ENCODE data around the gene INPP1. TPM values are rescaled to one million over a fixed set of nuclear protein-coding genes. Genes with fewer than 3 reads are reported as not detected.
"Not testable (repeated sequence)": the region's sequence is repeated elsewhere in the genome, so short reads cannot be mapped to it uniquely, and the experiment has no call there.

INPP1 gene
- total RNA-seq, 2 donors from 2014 or later = 9.2 to 24.1 TPM

- ATAC-seq = no peak
- Mint-ChIP-seq H3K9me3 (no peaks in the 10 kb centered on the region), H3K36me3 (no peaks in the 10 kb centered on the region), H3K27ac (no peak overlapping the region)
- DNase-seq (ENCODE audit: low spot score in 2 of 2) = no peak
These were observed 8.6 kb downstream of the INPP1 start for GRCh38 chr2:190351955-190352354.

DNA sequence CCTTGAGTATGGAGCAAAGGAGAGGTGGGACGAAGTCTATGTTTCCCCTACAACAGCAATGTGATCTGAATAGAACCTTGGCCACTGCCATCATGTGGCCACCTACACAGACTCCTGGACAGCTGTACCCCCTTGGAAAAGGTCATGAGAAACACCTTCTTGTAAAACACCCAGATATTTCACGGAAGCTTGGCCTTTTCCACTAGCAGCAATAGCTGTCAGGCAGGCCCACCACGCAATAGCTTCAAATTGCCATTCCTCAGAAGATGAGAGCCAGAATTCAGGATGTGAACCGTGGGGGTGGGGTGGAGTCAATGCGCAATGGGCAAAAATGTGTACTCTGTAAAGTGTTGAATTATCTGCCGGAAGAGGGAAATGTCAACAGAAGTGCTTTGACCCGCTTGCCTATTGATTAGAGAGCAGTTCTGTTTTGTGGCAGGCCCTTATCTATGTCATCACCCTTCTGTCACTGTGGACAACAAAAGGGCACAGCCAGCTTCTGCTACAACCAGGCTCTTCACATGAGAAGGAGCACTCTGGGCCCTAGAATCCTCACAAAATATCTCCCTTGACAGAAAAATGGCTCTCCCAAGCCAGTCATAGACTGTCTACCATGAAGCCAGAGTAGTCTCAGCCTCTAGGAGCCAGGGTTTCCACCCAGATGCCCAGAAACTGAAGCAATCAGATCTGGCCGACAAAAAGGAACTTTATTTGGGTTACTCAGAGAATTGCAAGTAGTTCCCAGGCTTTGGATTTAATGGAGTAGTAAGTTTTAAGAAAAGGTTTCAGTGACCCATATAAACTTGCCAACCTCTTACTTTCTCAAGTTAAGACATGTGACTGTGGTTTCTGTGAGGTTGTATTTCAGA lies 9.5 kb downstream of the INPP1 start:
- Mint-ChIP-seq H3K9me3 (no peaks in the 10 kb centered on the region), H3K36me3 (no peaks in the 10 kb centered on the region), H3K27ac (no peak overlapping the region)
- no peak for DNase-seq (ENCODE audit: low spot score in 2 of 2)
- no peak for ATAC-seq

DNA sequence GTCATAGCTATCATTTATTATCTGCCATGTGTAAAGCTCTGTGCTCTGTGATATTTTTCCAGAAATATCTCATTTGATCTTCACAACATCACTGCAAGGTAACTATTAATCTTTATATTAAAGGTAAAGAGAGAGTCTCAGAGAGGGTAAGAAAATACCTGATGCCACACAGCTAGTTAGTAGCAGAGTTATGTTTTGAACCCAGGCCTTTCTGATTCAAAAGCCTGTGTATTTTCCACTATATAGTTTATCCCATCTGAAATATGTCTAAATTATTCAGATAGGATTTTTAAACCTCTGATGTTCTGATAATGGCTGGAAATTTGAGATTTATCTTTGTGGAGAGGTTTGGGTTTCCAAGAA lies 10.1 kb downstream of the INPP1 start:
- DNase-seq (ENCODE audit: low spot score in 2 of 2) = no peak
- Mint-ChIP-seq H3K36me3 (no peaks in the 10 kb centered on the region), H3K9me3 (no peaks in the 10 kb centered on the region), H3K27ac (no peak overlapping the region)
- no peak for ATAC-seq

- no peak for DNase-seq (ENCODE audit: low spot score in 2 of 2)
- Mint-ChIP-seq H3K27ac (no peak overlapping the region), H3K9me3 (no peaks in the 10 kb centered on the region), H3K36me3 (no peaks in the 10 kb centered on the region)
- no peak for ATAC-seq
These were observed 10.8 kb downstream of the INPP1 start for GRCh38 chr2:190354003-190354690.

- Mint-ChIP-seq H3K9me3 (no peaks in the 10 kb centered on the region), H3K36me3 (no peaks in the 10 kb centered on the region), H3K27ac (no peak overlapping the region)
- no peak for DNase-seq (ENCODE audit: low spot score in 2 of 2)
- ATAC-seq = no peak
These were observed 12.7 kb downstream of the INPP1 start for GRCh38 chr2:190355968-190356644.

GRCh38 chr2:190357600-190357999 lies 14.2 kb downstream of the INPP1 start:
- no peak overlapping the region for H3K27ac Mint-ChIP-seq
- no peaks in the 10 kb centered on the region for H3K36me3 Mint-ChIP-seq

GRCh38 chr2:190358655-190359448 lies 15.5 kb downstream of the INPP1 start:
- ATAC-seq; DNase-seq (ENCODE audit: low spot score in 2 of 2); H3K9me3 Mint-ChIP-seq; H3K36me3 Mint-ChIP-seq: not testable (repeated sequence)
- peak overlapping the region in 1 of 2 donors; percentile 85 for H3K27ac Mint-ChIP-seq

More at GRCh38 chr2:190357600-190357999, 14.2 kb downstream of the INPP1 start:
- DNase-seq (ENCODE audit: low spot score in 2 of 2) = no peak
- ATAC-seq = no peak
- H3K9me3 Mint-ChIP-seq = no peaks in the 10 kb centered on the region

DNA sequence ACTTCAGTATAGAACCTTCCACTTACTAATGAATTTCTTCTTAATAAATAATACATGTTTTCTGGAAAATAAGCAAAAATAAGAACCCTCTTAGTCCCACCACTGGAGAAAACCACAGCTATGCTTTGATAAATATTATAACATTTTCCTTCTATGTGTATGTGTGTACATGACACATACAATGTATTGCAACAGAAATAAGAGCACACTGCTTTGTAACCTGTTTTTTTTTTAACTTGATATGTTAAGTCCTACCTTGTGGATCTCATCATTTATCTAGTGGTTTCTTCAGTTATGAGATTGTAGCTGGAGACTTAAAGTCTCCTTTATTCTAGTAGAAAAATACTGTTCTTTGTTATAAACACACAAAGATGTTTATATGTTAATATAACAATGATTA lies 17.2 kb downstream of the INPP1 start:
- no peaks in the 10 kb centered on the region for H3K9me3 Mint-ChIP-seq
- no peaks in the 10 kb centered on the region for H3K36me3 Mint-ChIP-seq
- DNase-seq (ENCODE audit: low spot score in 2 of 2) (no peak), ATAC-seq (no peak)
- peak overlapping the region in 1 of 2 donors; percentile 85 for H3K27ac Mint-ChIP-seq

DNA sequence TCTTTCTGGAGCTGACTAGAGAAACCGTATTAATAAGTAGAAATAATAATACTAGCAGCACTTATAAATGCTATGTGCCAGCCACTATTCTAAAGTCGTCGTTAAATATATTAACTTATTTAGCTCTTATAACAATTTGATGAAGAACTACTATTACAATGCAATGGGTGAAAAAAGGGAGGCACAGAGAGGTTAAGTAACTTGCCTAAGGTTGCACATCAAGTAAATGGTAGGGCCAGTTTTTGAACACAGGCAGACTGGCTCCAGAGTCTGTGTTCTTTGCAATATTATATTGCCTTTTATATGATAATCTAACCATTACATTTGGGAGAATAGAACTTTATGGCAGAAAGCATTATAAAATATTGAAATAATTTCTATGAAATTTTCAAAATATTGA lies 17.6 kb downstream of the INPP1 start:
- no peaks in the 10 kb centered on the region for H3K9me3 Mint-ChIP-seq
- ATAC-seq (no peak), DNase-seq (ENCODE audit: low spot score in 2 of 2) (no peak)
- no peaks in the 10 kb centered on the region for H3K36me3 Mint-ChIP-seq
- H3K27ac Mint-ChIP-seq = no peak overlapping the region

DNA sequence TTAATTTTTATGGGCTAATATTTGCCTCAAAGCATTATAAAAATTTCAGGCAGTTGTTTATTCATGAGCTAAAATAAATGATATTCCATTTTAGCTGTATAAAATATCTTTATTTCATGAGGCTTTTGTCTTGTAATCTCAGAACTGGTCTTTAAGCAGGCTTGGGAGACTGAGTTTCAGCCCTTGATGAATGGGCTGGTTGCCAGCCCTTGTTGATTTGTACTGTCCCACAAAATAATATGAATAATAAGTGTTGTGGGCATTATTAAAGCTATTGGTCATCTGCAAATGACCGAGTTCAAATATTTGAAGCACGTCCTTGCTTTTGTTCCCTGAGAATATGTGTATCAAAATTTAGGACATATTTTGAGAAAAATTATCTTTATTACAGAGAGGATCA lies 18.2 kb downstream of the INPP1 start:
- DNase-seq (ENCODE audit: low spot score in 2 of 2) = no peak
- H3K9me3 Mint-ChIP-seq = no peaks in the 10 kb centered on the region
- ATAC-seq = no peak
- no peaks in the 10 kb centered on the region for H3K36me3 Mint-ChIP-seq
- H3K27ac Mint-ChIP-seq = no peak overlapping the region

DNA sequence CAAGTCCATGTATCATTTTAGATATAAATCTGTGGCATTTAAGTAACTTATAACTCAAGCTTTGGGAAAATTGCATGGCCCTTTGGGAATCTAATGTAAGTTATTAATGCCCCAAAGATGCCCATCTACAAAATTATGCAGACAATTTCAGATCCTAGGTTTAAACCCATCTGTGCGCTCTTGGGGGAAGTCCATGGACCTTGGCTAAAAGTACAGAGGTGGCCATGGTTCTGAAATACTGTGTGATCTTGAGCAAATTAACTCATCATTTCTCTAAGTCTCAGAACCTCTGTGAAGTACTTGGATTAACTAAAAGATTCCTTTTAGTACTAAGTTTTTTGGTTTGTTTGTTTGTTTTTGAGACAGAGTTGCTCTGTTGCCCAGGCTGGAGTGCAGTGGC lies 19.5 kb downstream of the INPP1 start:
- DNase-seq (ENCODE audit: low spot score in 2 of 2) (no peak), ATAC-seq (no peak)
- Mint-ChIP-seq H3K36me3 (no peaks in the 10 kb centered on the region), H3K9me3 (no peaks in the 10 kb centered on the region), H3K27ac (no peak overlapping the region)

- Mint-ChIP-seq H3K36me3 (no peaks in the 10 kb centered on the region), H3K9me3 (no peaks in the 10 kb centered on the region), H3K27ac (no peak overlapping the region)
- ATAC-seq = no peak
- no peak for DNase-seq (ENCODE audit: low spot score in 2 of 2)
These were observed 22.3 kb downstream of the INPP1 start for GRCh38 chr2:190365499-190366204.

DNA sequence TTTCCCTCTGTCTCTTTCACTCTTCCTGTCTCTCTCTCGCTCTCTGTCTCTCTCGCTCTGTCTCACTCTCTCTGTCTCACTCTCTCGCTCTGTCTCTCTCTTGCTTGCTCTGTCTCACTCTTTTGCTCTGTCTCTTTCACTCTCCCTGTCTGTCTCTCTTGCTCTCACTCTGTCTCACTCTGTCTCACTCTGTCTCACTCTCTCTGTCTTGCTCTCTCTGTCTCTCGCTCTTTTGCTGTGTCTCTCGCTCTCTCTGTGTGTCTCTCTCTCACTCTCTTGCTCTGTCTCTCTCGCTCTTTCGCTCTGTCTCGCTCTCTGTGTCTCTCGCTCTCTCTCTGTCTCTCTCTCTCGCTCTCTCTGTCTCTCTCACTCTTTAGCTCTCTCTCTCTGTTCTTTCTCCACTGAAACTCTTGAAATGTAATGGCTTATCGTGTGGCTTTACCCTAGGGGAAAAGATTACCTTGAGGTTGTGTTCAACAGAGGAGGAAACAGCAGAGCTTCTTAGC lies 22.9 kb downstream of the INPP1 start:
- no peak overlapping the region for H3K27ac Mint-ChIP-seq
- no peaks in the 10 kb centered on the region for H3K36me3 Mint-ChIP-seq
- ATAC-seq (no peak), DNase-seq (ENCODE audit: low spot score in 2 of 2) (no peak)
- H3K9me3 Mint-ChIP-seq = no peaks in the 10 kb centered on the region

GRCh38 chr2:190367091-190367490 lies 23.7 kb downstream of the INPP1 start:
- no peaks in the 10 kb centered on the region for H3K36me3 Mint-ChIP-seq
- H3K9me3 Mint-ChIP-seq = no peaks in the 10 kb centered on the region
- ATAC-seq = no peak
- H3K27ac Mint-ChIP-seq = no peak overlapping the region
- no peak for DNase-seq (ENCODE audit: low spot score in 2 of 2)

DNA sequence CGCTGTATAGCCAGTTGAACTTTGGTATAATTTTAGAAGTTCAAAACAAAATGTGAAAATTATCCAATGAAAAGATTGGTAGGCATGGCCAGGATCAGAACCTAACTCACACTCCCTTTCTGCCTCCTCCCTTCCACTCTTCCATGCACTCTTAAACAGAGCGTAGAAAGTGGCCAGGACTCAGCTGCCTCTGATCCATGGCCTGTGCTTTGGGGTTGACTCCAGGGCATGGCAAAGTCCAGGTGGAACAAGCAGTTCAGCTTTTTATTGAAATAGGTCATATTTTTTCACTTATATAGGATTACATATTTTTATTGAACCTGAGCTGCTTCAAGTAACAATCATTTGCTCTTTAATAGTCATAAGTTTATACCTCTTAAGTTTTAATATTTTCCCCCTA lies 26.2 kb downstream of the INPP1 start:
- Mint-ChIP-seq H3K36me3 (no peaks in the 10 kb centered on the region), H3K9me3 (no peaks in the 10 kb centered on the region), H3K27ac (no peak overlapping the region)
- DNase-seq (ENCODE audit: low spot score in 2 of 2) = no peak
- no peak for ATAC-seq

GRCh38 chr2:190376083-190376482 lies 32.7 kb downstream of the INPP1 start:
- H3K9me3 Mint-ChIP-seq = no peaks in the 10 kb centered on the region
- no peak overlapping the region for H3K27ac Mint-ChIP-seq
- ATAC-seq (no peak), DNase-seq (ENCODE audit: low spot score in 2 of 2) (no peak)
- H3K36me3 Mint-ChIP-seq = no peaks in the 10 kb centered on the region

Measured in activated naive CD4-positive, alpha-beta T cell treated with anti-CD3 and anti-CD28 coated beads, Interleukin-2, amount 50 U/mL, for 72 hours (primary cell).